Stimulated activated CD4-positive, alpha-beta T cell treated with anti-CD3 and anti-CD28 coated beads, TNF-alpha, amount 100 ng/mL, for 1 hour (primary cell): Measurements from ENCODE around the gene HTT-AS.

Experiments
- DNase-seq, 3 donors: peaks; one replicate each; pipeline ENCODE4 v3.0.0-alpha.2; 2020; ENCODE audit warnings: low read depth in 3 of 3, low spot score in 1 of 3

HTT-AS gene

GRCh38 chr4:3087115-3087797 lies 12.9 kb upstream of the HTT-AS start:
- no peak for DNase-seq

GRCh38 chr4:3085948-3086670 lies 11.8 kb upstream of the HTT-AS start:
- DNase-seq = no peak

DNA sequence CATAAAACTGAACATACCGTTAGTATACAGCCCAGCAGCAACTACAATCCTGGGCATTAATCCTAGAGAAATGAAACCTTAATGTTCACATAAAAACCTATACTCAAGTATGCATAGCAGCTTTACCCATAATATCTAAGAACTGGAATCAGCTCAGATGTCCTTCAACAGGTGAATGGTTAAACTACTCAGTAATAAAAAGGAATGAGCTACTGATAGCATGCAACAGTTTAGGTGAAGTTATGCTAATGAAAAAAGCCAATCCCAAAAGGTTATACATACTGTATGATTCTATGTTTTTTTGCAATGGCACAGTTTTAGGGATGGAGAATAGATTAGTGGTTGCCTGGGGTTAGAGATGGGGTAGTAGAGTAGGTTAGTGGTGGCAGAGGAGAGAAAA lies 9.4 kb upstream of the HTT-AS start:
- DNase-seq = no peak

DNA sequence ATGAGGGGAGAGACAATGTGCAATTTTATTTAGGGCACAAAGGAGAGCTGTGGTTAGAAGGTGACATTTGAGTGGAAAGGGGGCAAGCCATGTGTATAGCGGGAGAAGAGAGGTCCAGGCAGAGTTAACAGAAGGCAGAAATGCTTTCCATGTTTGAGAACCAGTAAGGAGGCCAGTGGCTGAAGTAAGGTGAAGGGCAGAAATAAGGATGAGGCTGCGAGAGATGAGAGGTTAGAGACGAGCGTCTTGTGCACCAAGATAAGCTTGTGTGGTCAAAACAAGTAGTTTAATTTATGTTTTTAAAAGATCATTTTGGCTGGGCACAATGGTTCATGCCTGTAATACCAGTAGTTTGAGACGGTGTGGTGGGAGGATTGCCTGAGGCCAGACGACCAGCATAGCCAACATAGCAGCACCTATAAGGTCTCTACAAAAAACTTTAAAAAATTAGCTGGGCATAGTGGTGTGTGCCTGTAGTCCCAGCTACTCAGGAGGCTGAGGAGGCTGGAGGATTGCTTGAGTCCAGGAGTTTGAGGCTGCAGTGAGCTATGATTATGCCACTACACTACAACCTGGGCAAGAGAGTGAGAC lies 8.7 kb upstream of the HTT-AS start:
- DNase-seq = no peak

DNA sequence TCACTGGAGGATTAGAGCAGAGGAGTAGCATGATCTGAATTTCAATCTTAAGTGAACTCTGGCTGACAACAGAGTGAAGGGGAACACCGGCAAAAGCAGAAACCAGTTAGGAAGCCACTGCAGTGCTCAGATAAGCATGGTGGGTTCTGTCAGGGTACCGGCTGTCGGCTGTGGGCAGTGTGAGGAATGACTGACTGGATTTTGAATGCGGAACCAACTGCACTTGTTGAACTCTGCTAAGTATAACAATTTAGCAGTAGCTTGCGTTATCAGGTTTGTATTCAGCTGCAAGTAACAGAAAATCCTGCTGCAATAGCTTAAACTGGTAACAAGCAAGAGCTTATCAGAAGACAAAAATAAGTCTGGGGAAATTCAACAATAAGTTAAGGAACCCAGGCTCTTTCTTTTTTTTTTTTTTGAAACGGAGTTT lies 5.4 kb upstream of the HTT-AS start:
- DNase-seq = no peak

- DNase-seq = no peak
These were observed 3.5 kb upstream of the HTT-AS start for GRCh38 chr4:3077796-3078195.

GRCh38 chr4:3075652-3075981 lies 1.3 kb upstream of the HTT-AS start:
- DNase-seq = no peak

- DNase-seq = peak in 1 of 3 donors; percentile 4
These were observed 711 bp upstream of the HTT-AS start for GRCh38 chr4:3074846-3075651.

GRCh38 chr4:3073158-3074077 lies 920 bp downstream of the HTT-AS start:
- DNase-seq = no peak

DNA sequence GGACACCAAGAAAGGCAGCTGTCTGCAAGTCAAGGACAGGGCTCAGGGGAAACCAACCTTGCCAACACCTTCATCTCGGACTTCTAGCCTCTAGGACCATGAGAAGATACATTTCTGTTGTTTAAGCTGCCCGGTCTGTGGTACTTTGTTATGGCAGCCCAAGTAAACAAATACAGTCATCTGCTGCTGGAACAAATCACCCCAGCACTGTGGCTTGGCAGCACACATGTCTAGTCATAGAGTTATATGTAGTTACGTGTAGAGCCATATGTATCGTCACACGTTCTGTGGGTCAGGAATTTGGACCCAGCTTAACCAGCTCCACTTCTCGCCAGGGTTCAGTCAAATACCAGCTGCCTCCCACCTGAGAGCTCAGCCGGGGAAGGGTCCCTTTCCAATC lies 2.5 kb downstream of the HTT-AS start:
- DNase-seq = no peak

- no peak for DNase-seq
These were observed 3.4 kb downstream of the HTT-AS start for GRCh38 chr4:3070709-3071500.

- no peak for DNase-seq
These were observed 4.6 kb downstream of the HTT-AS start for GRCh38 chr4:3069661-3070199.

DNA sequence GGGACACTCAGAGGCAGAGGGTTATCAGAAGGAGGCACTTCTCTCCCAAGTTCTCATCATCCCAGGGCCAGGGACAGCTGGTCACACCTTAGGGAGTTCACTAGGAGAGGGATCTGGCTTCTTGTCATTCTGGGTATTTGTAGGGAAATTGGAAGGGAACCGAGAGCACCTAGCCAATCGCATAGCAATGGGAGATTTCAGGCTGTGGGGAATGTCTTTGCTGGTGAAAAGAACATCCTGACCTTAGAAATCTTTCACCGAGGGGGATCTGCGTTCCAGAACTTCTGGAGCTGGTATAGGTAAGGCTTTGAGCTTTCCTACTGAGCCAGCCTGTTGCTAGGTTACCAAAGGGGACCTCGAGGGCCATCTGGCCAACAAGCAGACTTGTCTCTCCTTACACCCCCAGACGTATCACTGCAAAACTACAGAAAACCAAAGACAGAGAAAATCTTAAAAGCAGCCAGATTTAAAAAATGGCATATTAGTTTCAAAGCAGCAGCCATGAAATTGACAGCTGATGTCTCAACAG lies 6.8 kb downstream of the HTT-AS start:
- DNase-seq = no peak

GRCh38 chr4:3066836-3067400 lies 7.4 kb downstream of the HTT-AS start:
- DNase-seq = no peak

GRCh38 chr4:3065551-3065950 lies 8.8 kb downstream of the HTT-AS start:
- DNase-seq = no peak

GRCh38 chr4:3062471-3062870 lies 11.9 kb downstream of the HTT-AS start:
- no peak for DNase-seq

GRCh38 chr4:3060946-3061345 lies 13.4 kb downstream of the HTT-AS start:
- DNase-seq = no peak

DNA sequence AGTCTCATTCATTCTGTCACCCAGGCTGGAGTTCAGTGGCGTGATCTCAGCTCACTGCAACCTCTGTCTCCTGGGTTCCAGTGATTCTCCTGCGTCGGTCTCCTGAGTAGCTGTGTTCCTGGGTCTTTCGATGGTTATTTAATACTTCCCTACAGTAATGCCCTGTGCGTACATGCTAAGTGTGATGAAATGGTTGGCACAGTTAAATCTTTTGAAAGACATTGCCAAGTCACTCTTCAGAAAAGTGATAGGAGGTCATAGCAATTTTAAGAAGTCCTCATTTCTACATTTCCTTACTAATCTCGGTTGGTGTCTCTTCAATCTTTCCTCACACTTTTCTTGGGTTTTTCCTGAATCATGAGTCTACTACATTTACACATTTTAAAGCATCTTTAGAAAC lies 14.4 kb downstream of the HTT-AS start:
- no peak for DNase-seq

- no peak for DNase-seq
These were observed 20.1 kb downstream of the HTT-AS start for GRCh38 chr4:3054169-3054759.
